Right lobe of liver (tissue), 4 donors: ENCODE data around the gene TOX3.

Experiments
- CTCF ChIP-seq, 4 donors: fragments of 200-600 bp in 3 of 4; fragments of 450-650 bp in 1 of 4; IDR thresholded peaks; one replicate each; pipeline versions ENCODE4 v1.5.1 to v1.8.0; 2016 to 2022; ENCODE audit warnings: antibody characterized with exemption in 4 of 4, mild to moderate bottlenecking in 2 of 4
- POLR2A ChIP-seq: fragments of 450-650 bp; IDR thresholded peaks from one replicate; pipeline ENCODE4 v1.6.1; 2017; ENCODE audit warnings: antibody characterized with exemption, mild to moderate bottlenecking
- donor health status: DM: no; HTN: no; CAD: no.
- donor health status: DM: no; HTN: no; CAD: no.
- donor health status: DM: no; HTN: yes; CAD: no.

GRCh38 chr16:52586159-52586558 is 39.2 kb upstream of the TOX3 start:
- TF ChIP-seq CTCF (IDR thresholded peaks at IDR 0.05) (no peak), POLR2A (no peak)
